AG08396 (cell line): ENCODE data around the gene ANKRD23.
"Not testable (repeated sequence)": the region's sequence is repeated elsewhere in the genome, so short reads cannot be mapped to it uniquely, and the experiment has no call there.

Experiments used
- DNase-seq: peaks from one replicate; pipeline ENCODE4 v3.0.0; 2012; ENCODE audit warnings: low spot score, mixed read lengths

The ANKRD23 gene

GRCh38 chr2:96798733-96799622, 44.8 kb downstream of the ANKRD23 start:
- no peak for DNase-seq

- DNase-seq, result no peak
Measured at GRCh38 chr2:96797066-96797625, 46.7 kb downstream of the ANKRD23 start.

- not testable (repeated sequence) for DNase-seq
Measured at GRCh38 chr2:96796497-96796896, 47.3 kb downstream of the ANKRD23 start.

GRCh38 chr2:96795076-96795475, 48.7 kb downstream of the ANKRD23 start:
- no peak for DNase-seq

- no peak for DNase-seq
Measured at GRCh38 chr2:96792772-96793749, 50.8 kb downstream of the ANKRD23 start.

GRCh38 chr2:96789245-96789617, 54.6 kb downstream of the ANKRD23 start:
- no peak for DNase-seq

GRCh38 chr2:96788442-96789244, 55.2 kb downstream of the ANKRD23 start:
- DNase-seq, result peak; percentile 49
